ENCODE measurements around the gene ZNF579.
A peak's percentile ranks its signal among the peaks of the same experiment; 100 is the strongest.

The ZNF579 gene

GRCh38 chr19:55599842-55600661 is 19.4 kb upstream of the ZNF579 start, which contains the start of gene ZNF524:
Gene ZNF524 (plus strand): TSS chr19:55600288. CDS start chr19:55602113, 1,825 bp downstream.
- no peak for TF ChIP-seq CTCF (conservative IDR thresholded peaks at IDR 0.05; ENCODE audit: control insufficient read depth, insufficient read depth, low read depth, low read length)
- DNase-seq (ENCODE audit: low read depth), result peak; percentile 82
- H3K4me3 ChIP-seq (ENCODE audit: control insufficient read depth, low read depth, low read length), result peak within 1 kb of the TSS; percentile 87

- peak within 1 kb of the TSS; percentile 87 for H3K4me3 ChIP-seq (ENCODE audit: control insufficient read depth, low read depth, low read length)
- no peak for TF ChIP-seq CTCF (conservative IDR thresholded peaks at IDR 0.05; ENCODE audit: control insufficient read depth, insufficient read depth, low read depth, low read length)
- DNase-seq (ENCODE audit: low read depth), result peak; percentile 97
Observed at GRCh38 chr19:55599468-55599841, 18.8 kb upstream of the ZNF579 start, which contains the start of gene FIZ1. Gene FIZ1 (minus strand): TSS chr19:55599517. CDS start chr19:55597865, 1,652 bp downstream.

GRCh38 chr19:55598719-55599467 is 18.2 kb upstream of the ZNF579 start:
- TF ChIP-seq CTCF (conservative IDR thresholded peaks at IDR 0.05; ENCODE audit: control insufficient read depth, insufficient read depth, low read depth, low read length), result no peak
- H3K4me3 ChIP-seq (ENCODE audit: control insufficient read depth, low read depth, low read length), result peak overlapping the region; percentile 87
- DNase-seq (ENCODE audit: low read depth), result peak; percentile 97

GRCh38 chr19:55598034-55598433 is 17.4 kb upstream of the ZNF579 start:
- no peak for TF ChIP-seq CTCF (conservative IDR thresholded peaks at IDR 0.05; ENCODE audit: control insufficient read depth, insufficient read depth, low read depth, low read length)
- peak; percentile 50 for DNase-seq (ENCODE audit: low read depth)
- H3K4me3 ChIP-seq (ENCODE audit: control insufficient read depth, low read depth, low read length), result no peak overlapping the region

GRCh38 chr19:55597501-55597921 is 16.9 kb upstream of the ZNF579 start:
- H3K4me3 ChIP-seq (ENCODE audit: control insufficient read depth, low read depth, low read length), result no peak overlapping the region
- DNase-seq (ENCODE audit: low read depth), result no peak

GRCh38 chr19:55596304-55596703 is 15.7 kb upstream of the ZNF579 start:
- H3K4me3 ChIP-seq (ENCODE audit: control insufficient read depth, low read depth, low read length), result no peak overlapping the region
- no peak for DNase-seq (ENCODE audit: low read depth)
- TF ChIP-seq CTCF (conservative IDR thresholded peaks at IDR 0.05; ENCODE audit: control insufficient read depth, insufficient read depth, low read depth, low read length), result no peak

More at GRCh38 chr19:55597501-55597921, 16.9 kb upstream of the ZNF579 start:
- no peak for TF ChIP-seq CTCF (conservative IDR thresholded peaks at IDR 0.05; ENCODE audit: control insufficient read depth, insufficient read depth, low read depth, low read length)

Measured in fibroblast of mammary gland (primary cell).